Stimulated activated naive CD8-positive, alpha-beta T cell treated with anti-CD3 and anti-CD28 coated beads, Interleukin-15, amount 100 ng/mL, for 72 hours (primary cell): ENCODE measurements around the gene ARTN.

Source experiments
- ATAC-seq: fragments of 150-1000 bp; cut with Tn5 transposase; 2 replicates; pipeline ENCODE4 v1.10.0; 2021; ENCODE audit warnings: mild to moderate bottlenecking, moderate library complexity
- DNase-seq, 2 donors: peaks; one replicate each; pipeline ENCODE4 v3.0.0; 2021 to 2022
- H3K27ac Mint-ChIP-seq, 2 donors: one replicate each; pipeline ENCODE4 v1.8.0; 2022; ENCODE audit warnings: mild to moderate bottlenecking in 2 of 2, mixed read lengths in 2 of 2, moderate library complexity in 2 of 2
- H3K27me3 Mint-ChIP-seq: one replicate; pipeline ENCODE4 v1.8.0; 2022; ENCODE audit warnings: mixed read lengths
- H3K4me1 Mint-ChIP-seq: one replicate; pipeline ENCODE4 v1.8.0; 2022; ENCODE audit warnings: mild to moderate bottlenecking, mixed read lengths
- H3K4me3 Mint-ChIP-seq, 2 donors: one replicate each; pipeline ENCODE4 v1.8.0; 2022; ENCODE audit warnings: mild to moderate bottlenecking in 2 of 2, mixed read lengths in 2 of 2, moderate library complexity in 1 of 2
- H3K9me3 Mint-ChIP-seq, 2 donors: one replicate each; pipeline ENCODE4 v1.8.0; 2022; ENCODE audit warnings: mixed read lengths in 2 of 2

The ARTN gene

GRCh38 chr1:43981636-43982035, 48.0 kb downstream of the ARTN start:
- H3K4me1 Mint-ChIP-seq, result peaks cover 35% of the 10 kb centered on the region
- H3K27me3 Mint-ChIP-seq, result no peaks in the 10 kb centered on the region
- ATAC-seq (no peak), DNase-seq (no peak)
- no peak overlapping the region for H3K27ac Mint-ChIP-seq
- no peak overlapping the region for H3K4me3 Mint-ChIP-seq
- H3K9me3 Mint-ChIP-seq, result no peaks in the 10 kb centered on the region

- H3K4me3 Mint-ChIP-seq, result no peak overlapping the region
- no peak overlapping the region for H3K27ac Mint-ChIP-seq
- no peak for DNase-seq
- peaks cover 29% of the 10 kb centered on the region for H3K4me1 Mint-ChIP-seq
- no peaks in the 10 kb centered on the region for H3K27me3 Mint-ChIP-seq
- ATAC-seq, result no peak
- no peaks in the 10 kb centered on the region for H3K9me3 Mint-ChIP-seq
Observed at GRCh38 chr1:43982241-43982640, 48.6 kb downstream of the ARTN start.

- Mint-ChIP-seq H3K27me3 (no peaks in the 10 kb centered on the region), H3K4me3 (no peak overlapping the region), H3K27ac (peak overlapping the region in 1 of 2 donors; percentile 7), H3K9me3 (no peaks in the 10 kb centered on the region), H3K4me1 (peaks cover 23% of the 10 kb centered on the region)
- DNase-seq (no peak), ATAC-seq (no peak)
Observed at GRCh38 chr1:43982808-43983207, 49.2 kb downstream of the ARTN start.

GRCh38 chr1:43983253-43983899, 49.8 kb downstream of the ARTN start:
- DNase-seq (no peak), ATAC-seq (no peak)
- Mint-ChIP-seq H3K4me1 (peaks cover 18% of the 10 kb centered on the region), H3K27ac (peak overlapping the region in 1 of 2 donors; percentile 7), H3K4me3 (no peak overlapping the region), H3K27me3 (no peaks in the 10 kb centered on the region), H3K9me3 (no peaks in the 10 kb centered on the region)

GRCh38 chr1:43984855-43985254, 51.3 kb downstream of the ARTN start:
- no peak for DNase-seq
- Mint-ChIP-seq H3K4me3 (no peak overlapping the region), H3K27me3 (no peaks in the 10 kb centered on the region), H3K9me3 (no peaks in the 10 kb centered on the region), H3K4me1 (peaks cover 12% of the 10 kb centered on the region), H3K27ac (no peak overlapping the region)
- no peak for ATAC-seq

GRCh38 chr1:43985984-43986595, 52.5 kb downstream of the ARTN start:
- peak overlapping the region in 1 of 2 donors; percentile 22 for H3K27ac Mint-ChIP-seq
- DNase-seq (no peak), ATAC-seq (no peak)
- no peaks in the 10 kb centered on the region for H3K9me3 Mint-ChIP-seq
- no peak overlapping the region for H3K4me3 Mint-ChIP-seq
- H3K4me1 Mint-ChIP-seq, result peaks cover 4% of the 10 kb centered on the region
- no peaks in the 10 kb centered on the region for H3K27me3 Mint-ChIP-seq

- H3K27ac Mint-ChIP-seq, result peak overlapping the region in 1 of 2 donors; percentile 22
- ATAC-seq (no peak), DNase-seq (no peak)
- H3K4me1 Mint-ChIP-seq, result peaks cover 10% of the 10 kb centered on the region
- no peak overlapping the region for H3K4me3 Mint-ChIP-seq
- H3K27me3 Mint-ChIP-seq, result no peaks in the 10 kb centered on the region
- H3K9me3 Mint-ChIP-seq, result no peaks in the 10 kb centered on the region
Observed at GRCh38 chr1:43986712-43987111, 53.1 kb downstream of the ARTN start.
